LoVo (cell line): ENCODE measurements around the gene NPR3.

Experiments used
- DNase-seq: peaks from one replicate; pipeline ENCODE4 v3.0.0-alpha.2; 2016; ENCODE audit warnings: low spot score

NPR3 gene

DNA sequence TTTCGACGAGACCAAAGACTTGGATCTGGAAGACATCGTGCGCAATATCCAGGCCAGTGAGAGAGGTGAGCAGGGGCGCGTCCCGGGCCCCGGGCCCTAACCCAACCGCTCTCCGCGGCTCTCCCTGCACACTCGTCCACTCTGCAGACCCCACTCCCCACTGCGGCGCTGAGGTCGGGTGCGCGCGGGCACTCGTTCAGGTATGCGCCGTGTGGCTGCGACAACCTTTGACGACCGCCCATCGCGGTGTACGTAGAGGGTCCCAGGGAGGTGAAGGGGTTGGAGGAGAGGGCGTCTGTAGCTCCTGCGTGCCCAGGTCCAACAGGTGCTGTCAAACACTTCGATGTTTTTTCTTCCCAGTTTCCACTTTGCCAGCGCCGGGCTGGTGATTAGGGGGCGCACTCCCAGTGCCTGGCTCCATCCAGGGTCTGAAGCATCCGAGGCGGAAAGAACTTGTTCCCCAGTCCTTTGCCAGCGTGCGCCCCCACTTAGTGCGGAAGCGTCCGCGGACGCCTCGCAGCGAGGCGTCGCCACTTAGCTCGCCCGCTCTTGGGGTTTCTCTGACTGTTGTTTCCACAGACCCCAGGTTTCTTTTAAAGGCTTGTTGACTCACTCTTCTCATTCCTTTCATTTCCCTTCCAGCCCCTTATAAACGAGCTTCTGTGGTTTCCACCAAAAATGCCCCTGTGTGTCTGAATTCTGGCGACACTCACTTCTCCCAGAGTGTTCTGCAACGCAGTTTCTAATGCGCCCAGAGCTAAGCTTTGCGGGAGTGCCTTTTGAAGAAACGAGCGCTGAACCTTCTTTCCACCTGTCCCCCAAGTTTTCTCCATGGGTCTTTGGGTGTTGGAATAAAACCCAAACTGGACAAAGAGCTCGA is 1.6 kb downstream of the NPR3 start:
- DNase-seq = no peak

DNA sequence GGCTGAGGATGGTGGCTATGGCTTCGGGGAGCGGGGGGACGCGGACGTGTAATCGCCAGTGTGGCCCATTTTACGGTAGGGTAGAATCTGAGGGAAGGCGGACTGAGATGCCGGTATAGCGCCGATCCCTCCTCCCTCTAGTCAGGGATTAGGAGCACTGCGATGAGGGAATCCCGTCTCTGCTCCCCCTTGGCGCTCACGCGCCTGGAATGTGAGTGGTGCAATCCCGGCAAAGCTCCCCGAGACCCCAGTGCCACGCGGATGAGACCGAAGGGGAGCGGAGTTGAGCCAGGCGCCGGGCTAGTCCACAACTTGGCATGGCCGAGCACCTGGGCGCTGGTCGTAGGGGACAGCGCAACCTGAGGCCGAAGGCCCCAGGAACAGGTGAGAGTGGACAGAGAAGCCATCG is 2.2 kb downstream of the NPR3 start:
- no peak for DNase-seq

DNA sequence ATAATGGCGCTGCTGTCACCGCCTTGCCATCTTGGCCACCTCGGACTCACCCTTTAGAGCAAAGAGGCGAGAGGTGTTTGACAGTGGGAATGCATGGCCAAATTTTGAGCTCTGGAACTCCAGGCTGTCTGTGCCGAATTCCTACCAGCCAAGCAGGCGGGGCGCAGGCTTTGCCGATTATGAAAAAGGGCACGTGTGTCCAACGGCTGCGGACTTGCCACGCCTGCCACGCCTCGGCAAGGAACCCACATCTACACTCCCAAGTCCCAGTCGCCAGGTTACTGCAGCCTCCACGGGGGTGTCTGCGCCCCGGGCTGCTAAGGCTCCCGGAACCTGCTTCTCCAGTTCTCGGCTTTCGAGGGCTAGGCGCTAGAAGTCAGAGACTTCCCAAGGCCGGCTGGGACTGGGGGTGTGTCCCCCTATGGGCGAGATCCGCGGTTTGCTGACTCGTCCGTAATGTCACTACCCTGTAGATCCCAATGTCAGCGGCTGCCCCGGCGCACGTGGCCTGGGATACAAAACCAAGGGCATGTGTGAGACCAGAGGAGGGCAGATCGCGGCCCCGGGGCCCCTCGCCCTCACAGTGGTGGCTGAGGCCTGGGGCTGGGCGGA is 2.8 kb downstream of the NPR3 start:
- no peak for DNase-seq

DNA sequence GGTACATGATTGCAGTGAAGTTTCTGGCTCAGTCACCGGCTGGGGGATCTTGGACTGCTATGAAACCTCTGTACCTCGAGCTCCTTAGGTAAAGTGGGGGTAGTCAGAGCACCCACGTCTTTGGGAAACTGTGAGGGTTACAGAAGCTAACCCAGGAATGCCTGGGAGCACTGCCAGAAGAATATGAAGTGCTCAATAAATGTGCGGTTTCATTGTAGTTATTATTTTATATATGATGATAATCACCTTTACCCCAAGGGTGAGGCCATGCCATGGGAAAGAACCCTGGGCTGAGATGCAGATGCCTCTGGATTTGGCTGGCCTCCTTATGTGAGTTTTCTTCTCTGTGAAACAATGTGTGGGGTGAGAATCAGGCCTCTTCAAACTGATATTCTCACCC is 3.7 kb downstream of the NPR3 start:
- DNase-seq = no peak

DNA sequence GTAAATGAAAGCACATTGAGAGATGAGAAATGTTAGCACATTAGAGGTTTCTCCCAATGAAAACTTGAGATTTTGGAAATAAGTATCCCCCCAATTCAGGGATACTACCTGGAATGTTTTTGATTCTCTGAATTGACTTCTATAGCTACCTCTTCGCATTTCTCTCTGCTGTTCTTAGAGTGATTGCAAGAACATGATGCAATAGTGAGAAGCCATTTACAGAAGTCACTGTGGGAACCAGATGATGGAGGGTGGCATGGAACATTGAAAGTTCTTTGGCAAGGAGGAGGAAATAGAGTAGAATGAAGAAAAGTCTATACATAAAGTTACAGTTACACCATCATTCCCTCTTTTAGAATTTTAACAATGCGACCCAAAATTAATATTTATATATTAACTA is 9.2 kb downstream of the NPR3 start:
- DNase-seq = no peak

DNA sequence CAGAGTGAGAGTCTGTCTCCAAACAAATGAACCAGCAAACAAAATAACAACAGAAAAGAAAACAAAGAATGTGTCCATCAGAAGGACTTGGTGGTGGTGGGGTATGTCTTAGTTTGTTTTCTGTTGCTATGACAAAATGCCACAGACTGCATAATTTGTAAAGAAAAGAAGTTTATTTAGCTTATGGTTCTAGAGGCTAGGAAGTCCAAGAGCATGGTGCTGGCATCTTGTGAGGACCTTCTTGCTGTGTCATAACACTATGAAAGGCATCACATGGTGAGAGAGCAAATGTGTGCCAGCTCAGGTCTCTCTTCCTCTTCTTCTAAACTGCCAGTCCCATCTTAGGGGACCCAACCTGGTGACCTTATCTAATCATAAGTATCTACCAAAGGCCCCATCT is 10.5 kb downstream of the NPR3 start:
- DNase-seq = no peak

DNA sequence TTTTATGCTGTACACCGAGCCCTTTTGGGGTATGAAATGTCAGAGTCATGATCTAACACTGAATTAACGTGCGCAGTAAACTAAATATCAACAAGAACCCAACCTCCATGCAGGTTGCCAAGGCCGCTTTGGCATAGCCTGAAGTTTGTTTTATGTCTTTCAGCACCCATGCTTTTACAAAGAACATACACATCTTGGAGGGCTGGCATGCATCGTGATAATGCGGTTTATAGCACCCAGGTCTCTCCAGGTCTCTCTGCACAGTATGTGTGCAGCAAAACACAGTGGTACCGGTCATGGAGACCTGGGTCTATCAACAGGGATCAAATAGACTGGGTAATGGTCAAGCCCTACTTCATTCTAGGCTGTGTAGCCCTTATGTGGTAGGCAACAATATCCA is 11.8 kb downstream of the NPR3 start:
- DNase-seq = no peak

DNA sequence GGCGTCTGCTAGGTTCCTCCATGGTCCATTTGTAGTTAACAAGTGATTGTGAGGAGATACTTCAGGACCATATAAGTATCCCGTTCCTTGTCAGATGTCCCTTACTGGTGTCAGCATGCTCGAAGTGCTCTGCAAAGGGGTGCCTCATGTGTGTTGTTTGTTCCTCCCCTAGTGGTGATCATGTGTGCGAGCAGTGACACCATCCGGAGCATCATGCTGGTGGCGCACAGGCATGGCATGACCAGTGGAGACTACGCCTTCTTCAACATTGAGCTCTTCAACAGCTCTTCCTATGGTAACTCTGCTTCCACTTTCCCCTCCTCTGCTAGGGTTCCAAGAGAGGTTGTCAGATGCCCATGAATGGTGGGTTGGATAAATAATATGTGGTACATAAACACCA is 13.4 kb downstream of the NPR3 start:
- no peak for DNase-seq

DNA sequence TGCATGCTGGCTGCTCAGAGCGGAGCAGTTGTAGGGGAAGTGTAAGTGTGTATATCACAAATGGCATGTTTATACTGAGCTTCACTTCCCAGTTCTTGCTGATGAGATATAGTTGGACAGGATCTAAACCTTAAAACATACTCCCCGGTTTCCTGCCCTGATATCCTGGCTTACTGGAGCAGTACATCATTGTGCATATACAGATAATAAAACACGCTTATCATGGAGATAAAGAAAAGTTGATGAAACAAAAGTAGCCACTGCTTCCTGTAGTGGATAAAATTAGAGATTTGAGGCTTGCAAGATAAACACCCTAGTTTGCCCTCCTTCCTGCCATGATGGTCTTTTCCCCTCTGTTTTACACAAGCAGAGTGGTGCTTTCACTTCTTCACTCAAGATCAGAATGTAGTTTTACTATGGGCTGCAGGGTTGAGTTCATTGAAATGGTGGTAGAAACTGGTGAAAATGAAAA is 15.0 kb downstream of the NPR3 start:
- DNase-seq = no peak

DNA sequence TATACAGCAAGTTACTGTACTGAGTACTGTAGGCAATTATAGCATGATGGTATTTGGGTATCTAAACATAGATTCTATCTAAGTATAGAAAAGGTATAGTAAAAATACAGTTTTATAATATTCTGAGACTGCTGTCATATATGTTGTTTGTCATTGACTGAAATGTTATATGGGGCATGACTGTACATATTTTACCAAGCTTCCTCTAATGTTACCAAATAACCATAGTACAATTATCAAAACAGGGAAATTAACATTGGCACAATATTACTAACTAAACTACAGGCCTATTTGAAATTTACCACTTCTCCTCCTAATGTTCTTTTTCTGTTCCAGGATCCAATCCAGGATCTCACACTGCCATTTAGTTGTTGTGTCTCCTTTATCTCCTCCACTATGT is 18.5 kb downstream of the NPR3 start:
- DNase-seq = no peak

DNA sequence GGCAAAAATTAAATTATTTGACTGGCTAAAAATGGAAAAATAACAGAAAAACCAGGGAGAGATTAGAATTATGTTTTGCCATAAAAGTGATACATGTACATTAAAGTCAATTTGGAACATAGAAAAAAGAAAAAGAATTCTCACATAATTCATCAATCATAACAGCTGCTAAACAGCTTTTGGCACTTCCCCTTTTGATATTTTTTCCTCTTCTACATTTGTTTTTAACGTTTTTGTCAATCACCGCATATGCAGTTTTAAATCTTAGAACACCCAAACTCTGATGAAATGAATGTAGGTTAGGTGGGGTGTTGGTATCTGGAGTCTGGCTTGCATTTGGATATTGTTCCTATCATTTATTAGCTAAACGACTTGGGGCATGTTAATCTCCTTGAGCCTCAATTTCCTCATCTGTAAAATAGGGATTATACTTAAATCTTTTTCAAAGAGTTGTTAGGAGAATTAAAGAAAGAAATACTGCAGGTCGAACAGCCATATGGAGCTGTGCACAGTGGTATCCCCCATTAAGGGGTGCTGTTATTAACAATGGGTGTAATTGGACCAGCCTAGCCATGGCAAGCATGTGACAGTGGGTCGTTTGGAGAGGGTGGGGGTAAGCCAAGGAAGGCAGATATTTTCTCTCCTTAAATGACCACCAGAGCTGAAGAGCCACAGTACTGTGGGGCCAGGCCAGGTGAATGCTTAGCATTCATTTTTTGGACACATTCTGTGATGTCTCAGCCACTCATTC is 22.6 kb downstream of the NPR3 start:
- no peak for DNase-seq

DNA sequence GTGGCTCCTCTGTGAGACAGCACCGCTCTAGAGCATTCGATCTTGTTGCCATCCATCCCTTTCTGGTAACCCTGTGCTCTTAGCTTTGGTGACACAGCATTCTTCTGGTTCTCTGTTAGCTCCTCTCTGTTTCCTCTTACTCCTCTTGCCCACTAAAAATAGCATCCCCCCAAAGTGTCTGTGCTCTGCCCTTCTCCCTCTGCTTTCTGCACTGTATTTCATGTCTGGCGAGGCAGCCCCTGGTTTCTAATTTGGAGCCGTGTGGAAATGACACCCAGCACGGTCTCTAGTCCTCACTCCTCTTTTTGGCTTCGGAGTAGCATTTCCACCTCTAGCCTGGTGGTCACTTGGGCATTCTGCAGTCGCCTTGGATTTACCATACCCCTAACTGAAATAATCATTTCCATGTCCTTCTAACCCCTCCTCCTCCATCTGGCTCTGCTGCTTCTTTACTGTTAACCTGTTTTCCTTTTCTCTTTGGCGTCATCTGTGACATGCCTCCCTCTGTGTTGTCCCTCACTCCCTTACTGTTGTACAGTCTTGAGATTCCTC is 23.8 kb downstream of the NPR3 start:
- no peak for DNase-seq

DNA sequence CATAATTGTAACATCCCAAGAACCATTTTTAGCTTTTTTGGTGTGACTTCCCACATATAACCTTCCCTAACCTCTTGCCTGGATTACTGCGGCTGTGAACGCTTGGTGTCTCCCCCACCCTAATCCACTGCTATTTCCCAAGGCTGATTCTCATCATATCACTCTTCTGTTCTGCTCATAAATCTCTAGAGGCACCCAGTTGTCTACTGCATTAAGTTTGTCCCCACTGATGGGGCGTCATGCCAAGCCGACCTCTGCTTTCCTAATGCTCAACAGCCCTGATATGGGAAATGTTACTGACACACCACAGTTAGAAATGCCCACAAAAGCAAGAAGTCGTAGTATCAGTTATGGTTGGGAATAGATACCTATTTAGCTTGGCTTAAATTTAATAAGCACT is 24.4 kb downstream of the NPR3 start:
- no peak for DNase-seq

DNA sequence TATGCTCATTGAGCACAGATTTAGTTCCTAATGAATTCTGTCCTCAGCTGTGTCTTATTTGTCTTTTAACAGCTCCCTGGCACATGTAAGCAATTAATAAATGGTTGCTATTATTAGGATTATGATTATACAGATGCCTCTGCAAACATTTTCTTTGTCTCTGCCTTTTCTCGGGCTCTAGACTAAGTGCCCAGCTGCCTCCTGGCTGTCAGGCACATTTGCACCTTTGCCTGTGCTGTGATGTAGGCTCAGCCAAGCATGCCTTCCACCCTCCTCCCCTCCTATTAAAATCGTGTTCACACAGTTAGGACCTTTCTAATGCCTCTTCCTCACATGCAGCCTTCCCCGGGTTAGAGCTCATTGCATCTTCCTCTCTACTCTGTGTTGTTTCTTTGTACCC is 25.7 kb downstream of the NPR3 start:
- DNase-seq = no peak

DNA sequence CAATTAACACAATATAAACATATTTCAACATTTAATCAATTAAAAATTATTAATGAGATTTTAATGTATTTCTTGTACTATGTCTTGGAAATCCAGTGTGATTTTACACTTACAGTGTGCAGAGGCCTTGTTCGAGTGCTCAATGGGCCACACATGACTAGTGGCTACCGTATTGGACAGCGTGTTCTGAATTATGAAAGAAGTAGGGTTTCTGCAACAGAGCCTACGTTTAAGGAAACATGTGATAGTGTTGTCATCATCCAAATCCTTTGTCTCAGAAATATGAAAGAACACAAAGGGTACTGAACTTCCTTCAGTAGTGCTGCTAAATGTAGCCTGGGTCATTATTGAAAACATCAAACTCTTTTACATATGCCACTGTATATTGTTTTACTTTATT is 29.5 kb downstream of the NPR3 start:
- no peak for DNase-seq

DNA sequence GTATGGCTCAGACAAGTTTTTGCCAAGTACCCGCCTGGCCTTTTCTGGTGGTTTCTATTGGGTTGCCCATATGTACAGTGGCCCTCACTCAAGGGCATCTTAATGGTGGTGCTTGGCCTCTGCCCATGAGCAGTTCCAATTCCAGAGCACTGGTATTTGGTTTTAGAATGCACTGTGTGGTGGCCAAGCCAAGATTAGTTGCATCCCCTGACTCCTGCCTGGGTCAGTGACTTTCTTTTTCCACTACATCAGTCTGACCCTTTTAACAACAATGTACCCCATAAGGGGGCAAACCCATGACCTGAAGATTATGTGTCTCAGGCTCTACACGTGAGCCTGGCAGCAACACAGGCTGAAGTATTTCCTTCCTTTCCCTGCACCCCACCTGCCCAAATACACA is 34.2 kb downstream of the NPR3 start:
- DNase-seq = no peak

DNA sequence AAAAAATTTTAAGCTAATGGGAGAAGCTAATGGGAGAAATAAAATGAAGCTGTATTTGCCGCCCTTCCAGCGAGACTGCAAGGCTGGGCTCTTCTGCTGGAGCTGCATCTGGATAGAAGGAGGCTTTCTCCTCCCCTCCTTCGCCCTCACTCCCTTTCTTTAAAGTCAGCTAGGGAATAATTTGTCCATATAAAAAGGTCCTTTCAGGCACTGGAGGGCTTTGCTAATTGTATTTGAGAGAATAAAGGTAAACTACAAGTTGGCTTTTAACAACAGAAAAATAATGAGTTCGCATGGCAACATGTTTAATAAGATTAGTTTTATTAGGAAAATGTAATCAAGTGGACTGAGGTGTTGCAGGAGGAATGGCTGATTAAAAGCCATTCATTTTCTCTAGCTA is 41.3 kb downstream of the NPR3 start:
- DNase-seq = no peak

DNA sequence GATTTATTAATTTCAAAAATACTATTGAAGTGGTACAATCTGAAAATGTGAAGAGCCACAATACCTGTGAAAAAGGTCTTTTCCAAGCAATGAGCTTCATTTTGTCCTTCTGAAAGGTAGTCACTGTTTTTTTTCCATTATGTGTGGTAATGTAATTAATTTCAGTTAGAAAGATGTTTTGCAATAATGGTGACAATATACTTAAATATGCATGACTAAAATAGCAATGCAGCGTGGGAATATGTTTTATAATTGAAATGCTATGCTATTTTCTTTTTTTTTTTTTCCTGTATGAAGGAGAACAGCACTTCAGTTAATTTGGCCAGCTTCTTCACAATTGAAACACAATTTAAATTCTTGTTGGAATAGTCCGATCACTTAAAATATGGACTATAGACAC is 41.9 kb downstream of the NPR3 start:
- DNase-seq = no peak

DNA sequence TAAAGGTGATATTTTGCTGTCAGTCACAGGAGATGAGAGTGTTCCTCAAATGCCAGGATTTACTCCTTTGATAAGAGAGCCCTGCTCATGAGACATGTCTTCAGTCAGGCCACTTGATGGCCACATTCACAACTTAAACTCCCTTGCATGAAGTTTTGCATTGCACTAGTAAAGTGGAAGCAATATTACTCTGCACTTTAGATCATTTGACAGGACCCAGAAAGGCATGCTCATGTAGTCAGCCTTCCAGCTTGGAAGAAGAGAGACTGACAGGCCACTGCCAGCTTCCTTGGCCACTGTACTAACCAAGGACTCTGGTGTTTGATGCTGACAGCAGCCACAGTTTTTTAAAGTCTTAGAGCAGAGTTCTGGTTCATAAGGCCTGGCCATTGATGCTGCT is 42.6 kb downstream of the NPR3 start:
- DNase-seq = no peak

DNA sequence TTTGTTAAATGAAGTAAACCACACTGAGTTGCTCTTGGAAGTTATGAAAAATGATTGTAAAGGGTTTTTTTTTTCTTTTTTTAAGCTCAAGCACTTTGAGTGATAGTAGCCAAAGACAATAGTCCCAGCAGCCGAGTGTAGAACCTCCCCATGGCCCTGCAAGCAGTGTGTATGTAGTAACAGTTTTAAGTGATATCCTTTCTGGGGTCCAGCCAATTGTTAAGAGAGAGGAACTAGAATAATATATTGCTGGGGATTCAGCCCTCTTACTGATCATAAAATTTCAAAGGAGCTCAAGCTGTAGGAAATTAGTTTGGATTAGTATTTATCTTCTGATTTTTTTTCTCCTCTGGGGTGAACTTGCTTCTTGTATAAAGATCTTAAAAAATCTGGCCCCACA is 43.2 kb downstream of the NPR3 start:
- DNase-seq = no peak

DNA sequence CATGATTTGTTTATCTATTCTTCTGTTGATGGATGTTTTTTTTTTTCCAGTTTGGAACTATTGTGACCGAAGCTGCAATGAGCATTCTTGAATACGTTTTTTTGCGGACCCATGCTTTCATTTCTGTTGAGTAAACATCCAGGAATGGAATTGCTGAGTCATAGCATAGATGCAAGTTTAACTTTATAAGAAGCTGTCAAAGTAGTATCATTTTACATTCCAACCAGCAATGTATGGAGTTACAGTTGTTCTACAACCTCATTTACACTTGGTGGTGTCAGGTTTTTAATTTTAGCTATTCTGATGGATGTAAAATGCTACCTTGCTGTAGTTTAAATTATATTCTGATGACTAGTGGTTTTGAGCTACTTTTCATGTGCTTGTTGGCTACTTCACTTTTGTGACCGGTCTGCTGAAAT is 49.0 kb downstream of the NPR3 start:
- DNase-seq = peak; percentile 19

DNA sequence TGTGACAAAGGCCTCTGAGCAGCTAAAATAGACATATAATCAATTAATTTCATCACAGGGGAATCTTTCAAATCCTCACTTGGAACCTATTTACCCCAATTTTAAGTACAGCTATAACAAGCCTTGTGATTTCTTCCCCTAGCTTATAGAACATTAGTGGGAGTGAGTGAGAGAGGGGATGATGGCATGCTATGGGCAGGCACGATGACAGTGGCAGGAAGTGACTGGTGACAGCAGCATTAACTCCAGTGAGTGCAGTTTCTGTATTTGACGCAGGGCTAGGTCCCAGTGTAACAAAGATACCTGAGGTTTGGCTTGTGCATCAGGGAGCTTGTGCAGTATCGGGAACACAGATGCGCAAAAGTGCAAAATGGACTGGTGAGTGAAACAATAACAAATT is 54.1 kb downstream of the NPR3 start:
- no peak for DNase-seq
